RPMI7951 (cell line): ENCODE measurements around the gene NFX1. TPM values are rescaled to one million over a fixed set of nuclear protein-coding genes. Genes with fewer than 3 reads are reported as not detected.

ENCODE experiments used
- DNase-seq: peaks from one replicate; pipeline ENCODE4 v3.0.0-alpha.2; 2012; ENCODE audit warnings: low read depth
- total RNA-seq: library from RNA; depleted of rRNA; stranded (reverse); fragments of >200 nt; shearing (Covaris generic); gene quantifications from 2 replicates; pipeline ENCODE4 v1.2.3, GENCODE V29; 2014; rRNA removed

The NFX1 gene
- 14.0 and 16.3 TPM in 2 replicates for total RNA-seq

GRCh38 chr9:33290247-33291030 lies at the start of gene NFX1:
Gene NFX1, plus strand, starts transcription at chr9:33290516. Its CDS starts 57 bp downstream, at chr9:33290573.
- DNase-seq, result peak; percentile 97

- DNase-seq, result no peak
These were observed 49.0 kb upstream of the NFX1 start for GRCh38 chr9:33241298-33241697.

- no peak for DNase-seq
These were observed 47.6 kb upstream of the NFX1 start for GRCh38 chr9:33242609-33243134.

- no peak for DNase-seq
These were observed 46.1 kb upstream of the NFX1 start for GRCh38 chr9:33244137-33244784.

- DNase-seq, result no peak
These were observed 45.0 kb upstream of the NFX1 start for GRCh38 chr9:33245341-33245740.

- no peak for DNase-seq
These were observed 44.0 kb upstream of the NFX1 start for GRCh38 chr9:33246269-33246860.

- DNase-seq, result no peak
These were observed 41.7 kb upstream of the NFX1 start for GRCh38 chr9:33248606-33249005.

GRCh38 chr9:33249087-33249658 lies 41.1 kb upstream of the NFX1 start:
- no peak for DNase-seq

GRCh38 chr9:33249983-33250382 lies 40.3 kb upstream of the NFX1 start:
- no peak for DNase-seq

- peak; percentile 16 for DNase-seq
These were observed 39.8 kb upstream of the NFX1 start for GRCh38 chr9:33250458-33250995.

GRCh38 chr9:33254211-33254610 lies 36.1 kb upstream of the NFX1 start:
- no peak for DNase-seq

- no peak for DNase-seq
These were observed 35.3 kb upstream of the NFX1 start for GRCh38 chr9:33255014-33255413.

- DNase-seq, result no peak
These were observed 34.8 kb upstream of the NFX1 start for GRCh38 chr9:33255471-33255870.

- no peak for DNase-seq
These were observed 34.1 kb upstream of the NFX1 start for GRCh38 chr9:33256236-33256635.

- no peak for DNase-seq
These were observed 33.0 kb upstream of the NFX1 start for GRCh38 chr9:33257276-33257675.

GRCh38 chr9:33260372-33260771 lies 29.9 kb upstream of the NFX1 start:
- DNase-seq, result no peak

- DNase-seq, result peak; percentile 22
These were observed 26.9 kb upstream of the NFX1 start for GRCh38 chr9:33263131-33264002.

- DNase-seq, result peak; percentile 27
These were observed 26.3 kb upstream of the NFX1 start for GRCh38 chr9:33264003-33264472.

GRCh38 chr9:33264473-33265177 lies 25.7 kb upstream of the NFX1 start, which contains the start of the genes BAG1 and CHMP5:
Gene BAG1, minus strand, starts transcription at chr9:33264708.
Gene CHMP5, plus strand, starts transcription at chr9:33265049. Its CDS starts 30 bp downstream, at chr9:33265079.
- peak; percentile 98 for DNase-seq
